ENCODE data around the gene ZXDC.

The ZXDC gene

GRCh38 chr3:126485956-126486355, 10.3 kb upstream of the ZXDC start:
- no peak for TF ChIP-seq CTCF (IDR thresholded peaks at IDR 0.05; ENCODE audit: control insufficient read depth, extremely low read depth, insufficient read depth)
- H3K4me3 ChIP-seq (ENCODE audit: low read depth, low read length) = no peak overlapping the region

GRCh38 chr3:126485176-126485897, 9.6 kb upstream of the ZXDC start:
- TF ChIP-seq CTCF (IDR thresholded peaks at IDR 0.05; ENCODE audit: control insufficient read depth, extremely low read depth, insufficient read depth) = no peak
- no peak for DNase-seq (ENCODE audit: low read depth)
- no peak overlapping the region for H3K4me3 ChIP-seq (ENCODE audit: low read depth, low read length)

More at GRCh38 chr3:126485956-126486355, 10.3 kb upstream of the ZXDC start:
- no peak for DNase-seq (ENCODE audit: low read depth)

GRCh38 chr3:126484662-126485061, 9.0 kb upstream of the ZXDC start:
- no peak overlapping the region for H3K4me3 ChIP-seq (ENCODE audit: low read depth, low read length)
- no peak for DNase-seq (ENCODE audit: low read depth)
- TF ChIP-seq CTCF (IDR thresholded peaks at IDR 0.05; ENCODE audit: control insufficient read depth, extremely low read depth, insufficient read depth) = no peak

DNA sequence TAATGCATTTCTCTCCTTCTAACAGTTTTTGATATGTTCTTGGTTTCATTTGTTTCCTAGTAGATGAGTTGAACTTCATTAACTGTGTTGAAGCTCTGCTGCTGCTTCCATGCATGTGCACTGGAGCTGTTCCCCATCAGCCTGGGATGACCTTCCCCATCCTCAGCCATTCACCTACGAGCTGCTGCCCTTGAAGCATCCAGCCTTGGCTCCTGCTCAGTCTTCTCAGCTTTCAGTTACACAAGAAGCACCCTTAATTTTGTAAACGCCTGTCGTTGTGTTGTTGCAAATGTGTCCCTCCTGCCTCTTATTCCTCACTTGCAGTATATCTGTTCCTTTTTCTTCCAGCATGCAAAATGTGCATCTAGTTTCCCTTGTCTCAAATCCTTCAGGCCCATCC, 8.5 kb upstream of the ZXDC start:
- DNase-seq (ENCODE audit: low read depth) = no peak
- no peak overlapping the region for H3K4me3 ChIP-seq (ENCODE audit: low read depth, low read length)
- no peak for TF ChIP-seq CTCF (IDR thresholded peaks at IDR 0.05; ENCODE audit: control insufficient read depth, extremely low read depth, insufficient read depth)

DNA sequence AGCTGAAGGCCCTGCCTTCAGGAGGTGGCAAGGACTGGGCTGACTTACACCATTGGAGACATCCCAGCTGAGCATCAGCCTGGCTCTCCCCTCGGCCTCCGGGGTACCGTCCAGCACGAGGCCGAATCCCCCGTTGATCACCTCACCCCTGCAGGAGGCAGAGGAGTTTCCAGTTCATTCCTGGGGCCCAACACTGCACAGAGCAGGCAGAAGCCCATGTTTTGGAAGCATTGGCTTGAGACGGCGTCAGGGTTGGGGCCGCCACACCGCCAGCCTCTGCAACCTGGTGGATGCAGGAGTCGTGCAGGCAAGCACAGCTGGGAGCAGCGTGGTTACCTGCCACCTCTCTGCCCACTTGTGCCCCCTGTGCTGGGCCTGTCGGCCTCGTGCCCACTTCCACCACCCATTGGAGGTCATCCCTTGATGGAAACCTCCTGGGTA, 7.7 kb upstream of the ZXDC start:
- H3K4me3 ChIP-seq (ENCODE audit: low read depth, low read length) = no peak overlapping the region
- no peak for DNase-seq (ENCODE audit: low read depth)
- TF ChIP-seq CTCF (IDR thresholded peaks at IDR 0.05; ENCODE audit: control insufficient read depth, extremely low read depth, insufficient read depth) = no peak

- DNase-seq (ENCODE audit: low read depth) = no peak
- H3K4me3 ChIP-seq (ENCODE audit: low read depth, low read length) = no peak overlapping the region
- TF ChIP-seq CTCF (IDR thresholded peaks at IDR 0.05; ENCODE audit: control insufficient read depth, extremely low read depth, insufficient read depth) = no peak
Measured at GRCh38 chr3:126482503-126483255, 7.0 kb upstream of the ZXDC start.

Data from LNCaP clone FGC (cell line).